Activated CD8-positive, alpha-beta memory T cell treated with anti-CD3 and anti-CD28 coated beads, Interleukin-2, amount 50 U/mL, for 4 hours (primary cell): ENCODE results near the gene DYSF.

ENCODE experiments used
- DNase-seq: peaks from one replicate; pipeline ENCODE4 v3.0.0-alpha.2; 2020

DYSF gene

GRCh38 chr2:71665168-71666093, 212.1 kb downstream of the DYSF start:
- no peak for DNase-seq

DNA sequence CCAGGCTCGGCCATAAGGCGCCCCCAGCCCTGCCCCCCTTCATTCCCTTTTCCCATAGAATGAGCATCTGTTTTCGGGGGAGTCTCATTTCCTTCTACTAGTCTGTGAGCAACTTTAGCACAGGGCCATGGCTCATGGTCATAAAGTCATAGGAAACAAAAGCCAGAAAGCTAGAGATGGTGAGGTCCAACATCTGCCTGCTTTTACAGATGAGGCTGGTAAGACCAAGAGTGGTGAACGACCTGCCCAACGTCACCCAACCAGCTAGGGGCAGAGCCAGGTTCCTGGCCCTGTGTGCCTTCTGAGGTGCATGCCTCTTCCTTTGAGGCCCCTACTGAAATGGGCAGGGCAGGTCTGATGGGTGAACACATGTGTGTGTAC, 212.7 kb downstream of the DYSF start:
- no peak for DNase-seq

DNA sequence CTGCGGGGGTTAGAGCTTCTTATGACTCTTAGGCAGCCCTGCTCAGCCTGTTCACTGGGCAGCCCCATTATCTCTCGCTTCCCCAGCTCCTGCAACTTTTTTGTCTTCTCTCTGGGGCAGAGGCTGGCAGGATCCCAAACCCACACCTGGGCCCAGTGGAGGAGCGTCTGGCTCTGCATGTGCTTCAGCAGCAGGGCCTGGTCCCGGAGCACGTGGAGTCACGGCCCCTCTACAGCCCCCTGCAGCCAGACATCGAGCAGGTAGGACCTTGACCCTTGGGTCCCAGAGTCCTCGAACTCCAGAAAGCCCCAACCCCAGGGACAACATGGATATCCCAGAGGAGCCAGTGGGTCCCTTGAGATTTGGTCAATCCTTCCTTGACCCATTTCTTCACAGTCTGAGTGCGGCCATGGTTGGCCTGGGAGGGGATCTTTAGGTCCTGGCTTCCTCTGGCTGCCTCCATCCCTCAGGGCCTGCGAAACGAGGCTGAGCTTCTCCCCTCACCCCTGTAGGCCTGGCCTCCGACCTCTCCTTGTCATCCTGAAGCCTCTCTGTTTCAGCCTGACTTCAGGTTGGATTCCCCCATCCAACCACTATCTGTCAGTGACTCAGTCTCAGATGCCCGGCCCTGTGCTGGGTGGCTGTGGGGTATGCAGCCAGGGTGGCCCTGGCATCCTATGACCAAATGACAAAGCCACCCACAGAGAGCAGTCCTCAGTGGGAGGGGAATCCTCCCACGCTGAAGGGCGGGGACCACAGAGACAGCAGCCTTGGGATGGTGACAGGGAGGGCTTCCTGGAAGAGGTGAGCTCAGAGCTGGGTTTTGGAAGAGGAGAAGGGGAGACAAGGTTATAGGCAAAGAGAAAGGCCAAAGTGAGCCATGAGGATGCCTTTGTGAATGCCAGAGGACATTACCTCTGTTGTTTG, 214.2 kb downstream of the DYSF start:
- DNase-seq, result no peak

- DNase-seq, result no peak
Measured at GRCh38 chr2:71668326-71669057, 215.1 kb downstream of the DYSF start.

DNA sequence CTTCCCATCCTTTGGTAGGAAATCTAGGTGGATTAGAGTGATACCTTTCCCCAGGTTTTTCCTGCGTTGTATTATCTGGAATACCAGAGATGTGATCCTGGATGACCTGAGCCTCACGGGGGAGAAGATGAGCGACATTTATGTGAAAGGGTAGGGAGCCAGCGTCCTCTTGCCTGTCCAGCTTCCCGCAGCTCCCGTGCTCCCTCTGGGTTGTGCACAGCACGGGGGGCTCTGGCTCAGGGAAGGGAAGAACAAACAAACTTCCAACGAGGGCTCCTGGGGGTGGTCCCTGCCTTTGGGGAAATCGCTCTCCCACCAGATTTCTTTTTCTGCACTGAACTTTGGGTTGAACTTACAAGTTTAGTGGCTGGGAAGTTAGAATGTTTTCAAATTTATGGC, 215.7 kb downstream of the DYSF start:
- DNase-seq, result no peak

DNA sequence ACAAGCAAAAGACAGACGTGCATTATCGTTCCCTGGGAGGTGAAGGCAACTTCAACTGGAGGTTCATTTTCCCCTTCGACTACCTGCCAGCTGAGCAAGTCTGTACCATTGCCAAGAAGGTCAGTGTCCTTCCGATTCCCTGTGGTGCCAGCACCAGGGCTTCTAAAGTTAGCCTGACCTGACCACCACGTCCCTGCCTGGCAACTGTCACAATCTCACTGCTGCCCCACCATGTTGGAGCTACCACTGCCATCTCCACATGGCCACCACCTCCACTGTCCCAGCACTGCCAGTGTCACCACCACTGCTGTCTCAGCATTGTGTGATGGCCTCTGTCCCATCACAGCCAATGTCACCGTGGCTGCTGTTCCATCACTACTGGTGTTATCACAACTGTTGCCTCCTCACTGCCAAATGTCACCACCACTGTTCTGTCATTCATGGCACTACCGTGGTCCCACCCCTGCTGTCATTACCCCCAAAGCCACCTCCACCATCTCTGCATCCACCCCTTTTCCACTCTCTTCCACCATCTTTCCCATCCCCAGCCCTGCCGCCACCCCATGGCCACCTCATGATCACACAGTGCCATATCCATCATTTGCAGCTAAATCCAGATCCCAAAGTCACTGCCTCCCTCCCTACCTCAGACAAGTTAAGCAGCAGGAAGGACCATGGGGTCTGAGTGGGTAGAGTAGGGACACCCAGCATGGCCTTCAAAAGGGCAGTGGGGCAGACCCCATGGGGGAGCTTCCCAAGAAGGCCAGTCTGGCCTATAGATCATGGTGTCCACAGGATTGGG, 216.5 kb downstream of the DYSF start:
- no peak for DNase-seq

DNA sequence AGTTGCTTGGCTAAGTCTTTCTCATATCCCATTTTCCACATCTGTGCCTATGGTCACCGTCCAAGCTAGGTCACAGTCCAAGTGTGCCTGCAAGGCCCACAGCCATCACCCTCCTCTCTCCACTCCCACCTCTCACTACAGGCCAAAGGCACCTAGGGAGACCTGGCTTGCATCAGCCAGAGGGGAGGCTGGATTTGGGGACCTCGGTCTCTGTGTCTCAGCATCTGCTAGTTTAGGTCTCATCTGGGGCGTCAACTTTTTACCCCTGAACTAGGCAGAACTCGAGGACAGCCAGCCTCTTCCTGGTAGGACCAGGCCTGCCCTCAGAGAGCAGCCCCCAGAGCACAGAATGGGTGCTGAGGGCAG, 217.1 kb downstream of the DYSF start:
- no peak for DNase-seq

DNA sequence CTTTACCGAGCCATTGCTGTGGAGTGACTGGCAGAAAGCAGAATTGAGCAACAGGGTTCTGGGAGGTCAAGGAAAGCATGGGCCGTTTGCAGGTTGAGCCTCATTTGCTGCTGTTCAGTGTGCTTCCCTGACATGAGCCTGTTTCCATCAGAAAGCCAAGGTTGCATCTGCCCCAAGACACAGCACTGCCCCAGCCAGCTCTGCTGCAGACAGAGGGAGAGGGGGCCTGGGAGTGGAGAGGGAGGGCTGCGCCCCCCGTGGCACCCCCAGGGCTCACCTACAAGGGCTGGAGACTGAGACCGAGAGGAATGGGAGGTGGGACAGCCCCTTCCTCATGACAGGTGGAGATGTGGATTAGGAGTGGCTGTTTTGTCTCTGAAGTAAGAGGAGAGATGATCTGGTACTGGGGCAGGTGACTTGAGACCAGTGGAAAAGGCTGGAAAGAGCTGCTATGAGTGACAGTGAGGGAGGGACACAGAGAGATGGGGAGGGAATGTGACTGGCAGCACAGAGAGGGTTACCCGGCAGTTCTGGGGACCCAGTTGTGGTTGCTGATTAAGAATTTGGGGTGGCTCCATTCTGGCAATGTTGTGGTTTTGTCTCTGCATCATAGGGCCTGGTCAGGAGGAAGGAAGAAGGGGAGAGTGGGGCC, 218.0 kb downstream of the DYSF start:
- DNase-seq, result no peak

GRCh38 chr2:71671895-71672825, 218.8 kb downstream of the DYSF start:
- DNase-seq, result no peak

DNA sequence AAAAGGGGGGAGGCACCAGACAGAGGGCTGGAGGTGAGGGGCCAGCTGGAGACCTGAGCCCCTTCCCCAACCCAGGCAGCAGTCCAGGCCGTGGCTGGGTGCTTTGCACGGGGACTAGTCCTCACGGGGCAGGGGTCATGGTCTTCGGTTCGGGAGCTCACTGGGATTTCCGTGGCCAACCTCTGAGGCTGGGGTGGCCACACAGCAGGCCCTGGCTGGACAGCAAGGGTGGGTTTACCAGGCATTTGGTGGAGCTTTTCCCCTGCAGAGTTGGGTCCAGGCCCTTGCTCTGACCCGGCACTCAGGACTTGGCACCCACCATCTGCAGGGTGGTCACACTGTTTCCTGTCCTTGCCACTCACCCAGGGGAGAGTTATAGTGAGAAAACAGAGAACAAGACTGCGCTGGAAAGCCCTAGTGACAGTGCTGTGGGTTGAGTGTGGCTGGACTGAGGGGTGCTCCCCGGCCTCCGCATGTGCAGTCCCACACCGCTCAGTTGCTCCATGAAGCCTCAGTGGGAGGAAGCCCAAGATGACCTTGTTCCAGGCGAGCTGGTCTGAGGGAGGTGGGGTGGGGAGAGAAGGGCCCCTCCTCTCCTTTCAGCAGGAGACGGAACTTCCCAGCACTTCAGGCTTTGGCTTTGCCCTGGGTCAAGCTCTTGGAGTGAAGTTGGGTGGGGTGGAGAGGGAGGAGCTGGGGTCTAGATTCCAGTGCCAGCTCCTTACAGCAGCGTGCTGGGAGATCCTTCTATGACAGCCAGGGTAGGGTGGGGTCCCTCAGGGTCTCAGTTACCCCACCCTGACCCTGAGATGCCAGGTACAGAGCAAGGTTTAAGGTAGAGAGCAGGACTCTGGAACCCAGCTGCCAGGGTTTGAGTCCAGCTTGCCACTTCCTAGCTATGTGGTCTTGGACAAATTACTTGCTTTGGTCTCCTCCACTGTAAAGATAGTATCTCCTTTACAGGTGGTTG, 219.8 kb downstream of the DYSF start:
- DNase-seq, result no peak

GRCh38 chr2:71674158-71674851, 220.9 kb downstream of the DYSF start:
- DNase-seq, result no peak

GRCh38 chr2:71675296-71675695, 221.9 kb downstream of the DYSF start:
- no peak for DNase-seq

- DNase-seq, result no peak
Measured at GRCh38 chr2:71678874-71679273, 225.5 kb downstream of the DYSF start.

DNA sequence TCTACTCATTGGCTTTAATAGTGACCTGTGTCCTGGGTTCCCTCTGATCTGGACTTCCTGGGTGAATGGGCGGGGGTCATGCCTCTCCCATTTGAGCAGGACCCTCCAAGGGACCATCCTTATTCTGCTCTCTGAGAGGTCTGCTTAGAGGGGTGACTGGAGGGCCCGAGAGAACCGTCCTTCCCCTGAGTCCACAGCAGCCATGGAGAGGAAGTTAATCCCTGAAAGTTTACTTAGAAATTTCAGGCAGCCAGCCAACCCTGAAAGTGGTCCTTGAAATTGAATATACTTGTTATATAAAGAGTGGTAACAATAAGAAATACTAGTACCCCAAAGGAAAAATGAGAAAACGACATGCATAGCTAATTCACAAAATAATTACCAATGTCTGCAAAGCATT, 226.1 kb downstream of the DYSF start:
- no peak for DNase-seq

GRCh38 chr2:71680925-71681324, 227.6 kb downstream of the DYSF start:
- DNase-seq, result no peak

- DNase-seq, result no peak
Measured at GRCh38 chr2:71681626-71682025, 228.3 kb downstream of the DYSF start.

DNA sequence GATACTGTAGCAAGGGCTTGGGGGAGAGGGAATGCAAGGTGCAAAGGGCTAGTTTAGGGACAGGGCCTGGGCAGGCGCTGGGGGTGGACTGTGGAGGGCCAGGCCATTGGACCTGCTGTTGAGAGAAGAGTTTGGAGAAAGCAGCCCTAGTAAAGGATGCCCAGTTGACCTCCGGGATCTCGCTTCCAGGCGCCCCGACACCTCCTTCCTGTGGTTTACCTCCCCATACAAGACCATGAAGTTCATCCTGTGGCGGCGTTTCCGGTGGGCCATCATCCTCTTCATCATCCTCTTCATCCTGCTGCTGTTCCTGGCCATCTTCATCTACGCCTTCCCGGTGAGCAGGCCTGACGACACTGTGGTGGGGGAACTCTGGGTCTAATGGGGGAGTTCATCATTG, 229.0 kb downstream of the DYSF start:
- DNase-seq, result no peak

DNA sequence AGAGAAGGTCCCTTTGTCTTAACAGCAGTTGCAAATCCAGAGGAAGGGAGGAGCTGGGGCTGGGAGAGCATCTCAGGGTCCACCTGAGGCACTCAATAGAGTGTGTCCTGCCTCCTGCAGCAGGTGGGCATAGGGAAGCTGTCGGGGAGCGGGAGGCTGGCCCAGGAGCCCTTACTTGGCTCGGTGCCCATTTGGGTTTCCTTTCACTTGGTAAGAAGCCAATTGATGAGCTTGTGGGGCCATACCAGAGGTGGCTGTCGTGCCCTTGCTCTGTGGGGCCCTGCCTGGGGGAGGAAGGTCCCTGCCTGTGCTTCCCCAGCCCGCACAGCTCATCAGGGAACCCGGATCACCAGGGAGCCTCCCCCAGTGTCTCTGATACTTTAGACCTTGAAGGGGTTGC, 229.7 kb downstream of the DYSF start:
- no peak for DNase-seq

- no peak for DNase-seq
Measured at GRCh38 chr2:71683666-71684065, 230.3 kb downstream of the DYSF start.
